Nephron (organoid): Measurements from ENCODE around the gene RFC1.
A peak's percentile ranks its signal among the peaks of the same experiment; 100 is the strongest.

Source experiments
- H3K27ac Mint-ChIP-seq, 3 experiments: 2 replicates each; pipeline ENCODE4 v1.8.0; 2020; ENCODE audit warnings: mixed read lengths in 3 of 3, mild to moderate bottlenecking in 2 of 3, moderate library complexity in 1 of 3
- H3K27me3 Mint-ChIP-seq: 2 replicates; pipeline ENCODE4 v1.8.0; 2021; ENCODE audit warnings: low read depth, mild to moderate bottlenecking, moderate library complexity, mixed read lengths
- H3K36me3 Mint-ChIP-seq: 2 replicates; pipeline ENCODE4 v1.8.0; 2020; ENCODE audit warnings: low read depth, mixed read lengths
- H3K4me1 Mint-ChIP-seq: 2 replicates; pipeline ENCODE4 v1.8.0; 2020; ENCODE audit warnings: mixed read lengths
- H3K4me3 Mint-ChIP-seq, 3 experiments: 2 replicates each; pipeline ENCODE4 v1.8.0; 2020; ENCODE audit warnings: mild to moderate bottlenecking in 3 of 3, mixed read lengths in 3 of 3, moderate library complexity in 2 of 3
- H3K9me3 Mint-ChIP-seq: 2 replicates; pipeline ENCODE4 v1.8.0; 2020; ENCODE audit warnings: mixed read lengths
- CTCF ChIP-seq, 3 experiments: fragments of 200-600 bp; sonication (generic); IDR thresholded peaks; one replicate each; pipeline ENCODE4 v1.5.0; 2021; ENCODE audit warnings: antibody characterized with exemption in 3 of 3; ENCODE audit not compliant: unreplicated experiment in 3 of 3

Gene RFC1

GRCh38 chr4:39324446-39324845 is 41.7 kb downstream of the RFC1 start:
- Mint-ChIP-seq H3K36me3 (peaks cover 69% of the 10 kb centered on the region), H3K27me3 (no peaks in the 10 kb centered on the region), H3K4me1 (no peaks in the 10 kb centered on the region), H3K9me3 (no peaks in the 10 kb centered on the region), H3K4me3 (no peak overlapping the region), H3K27ac (peak overlapping the region in 1 of 3 experiments; percentile 77)
- no peak for TF ChIP-seq CTCF (IDR thresholded peaks at IDR 0.05; ENCODE audit: unreplicated experiment in 3 of 3)

GRCh38 chr4:39323821-39324220 is 42.3 kb downstream of the RFC1 start:
- Mint-ChIP-seq H3K27ac (peak overlapping the region in 2 of 3 experiments; percentile 73 to 77), H3K36me3 (peaks cover 70% of the 10 kb centered on the region), H3K9me3 (no peaks in the 10 kb centered on the region), H3K27me3 (no peaks in the 10 kb centered on the region), H3K4me3 (no peak overlapping the region), H3K4me1 (no peaks in the 10 kb centered on the region)
- no peak for TF ChIP-seq CTCF (IDR thresholded peaks at IDR 0.05; ENCODE audit: unreplicated experiment in 3 of 3)

- no peak for TF ChIP-seq CTCF (IDR thresholded peaks at IDR 0.05; ENCODE audit: unreplicated experiment in 3 of 3)
- Mint-ChIP-seq H3K9me3 (no peaks in the 10 kb centered on the region), H3K4me1 (no peaks in the 10 kb centered on the region), H3K4me3 (no peak overlapping the region), H3K36me3 (peaks cover 48% of the 10 kb centered on the region), H3K27me3 (no peaks in the 10 kb centered on the region), H3K27ac (peak overlapping the region; percentile 11 to 75 (median 66))
Observed at GRCh38 chr4:39320381-39321115, 45.6 kb downstream of the RFC1 start.

- H3K27me3 Mint-ChIP-seq: no peaks in the 10 kb centered on the region
- H3K4me1 Mint-ChIP-seq: no peaks in the 10 kb centered on the region
- H3K4me3 Mint-ChIP-seq: no peak overlapping the region
- no peaks in the 10 kb centered on the region for H3K9me3 Mint-ChIP-seq
- peak overlapping the region in 1 of 3 experiments; percentile 74 for H3K27ac Mint-ChIP-seq
- H3K36me3 Mint-ChIP-seq: peaks cover 41% of the 10 kb centered on the region
- TF ChIP-seq CTCF (IDR thresholded peaks at IDR 0.05; ENCODE audit: unreplicated experiment in 3 of 3): no peak
Observed at GRCh38 chr4:39319676-39320075, 46.5 kb downstream of the RFC1 start.

- peaks cover 45% of the 10 kb centered on the region for H3K36me3 Mint-ChIP-seq
Observed at GRCh38 chr4:39312816-39313215, 53.3 kb downstream of the RFC1 start.

More at GRCh38 chr4:39312816-39313215, 53.3 kb downstream of the RFC1 start:
- Mint-ChIP-seq H3K9me3 (no peaks in the 10 kb centered on the region), H3K27me3 (no peaks in the 10 kb centered on the region), H3K27ac (peak overlapping the region in 2 of 3 experiments; percentile 7 to 35), H3K4me3 (no peak overlapping the region), H3K4me1 (peaks cover 20% of the 10 kb centered on the region)
- no peak for TF ChIP-seq CTCF (IDR thresholded peaks at IDR 0.05; ENCODE audit: unreplicated experiment in 3 of 3)
